Muscle layer of colon (tissue), 2 donors: ENCODE results near the gene ZBTB20.

Source experiments
- H3K27ac ChIP-seq: one replicate; pipeline ENCODE4 v1.7.0; 2013; ENCODE audit warnings: low read depth, mild to moderate bottlenecking, low read length, moderate library complexity
- H3K27me3 ChIP-seq, 2 donors: one replicate each; pipeline ENCODE4 v1.7.0; 2013; ENCODE audit warnings: low read length in 2 of 2, mild to moderate bottlenecking in 2 of 2; ENCODE audit not compliant: insufficient read depth in 2 of 2, control insufficient read depth in 1 of 2
- H3K36me3 ChIP-seq: one replicate; pipeline ENCODE4 v1.7.0; 2013; ENCODE audit warnings: mild to moderate bottlenecking, low read length; ENCODE audit not compliant: insufficient read depth
- H3K4me1 ChIP-seq: one replicate; pipeline ENCODE4 v1.7.0; 2013; ENCODE audit warnings: mild to moderate bottlenecking, low read length; ENCODE audit not compliant: insufficient read depth
- H3K4me3 ChIP-seq, 2 donors: one replicate each; pipeline ENCODE4 v1.7.0; 2013; ENCODE audit warnings: low read length in 2 of 2, low read depth in 1 of 2, mild to moderate bottlenecking in 1 of 2, moderate library complexity in 1 of 2
- H3K9ac ChIP-seq: one replicate; pipeline ENCODE4 v1.7.0; 2013; ENCODE audit warnings: low read length
- H3K9me3 ChIP-seq: one replicate; pipeline ENCODE4 v1.7.0; 2013; ENCODE audit warnings: mild to moderate bottlenecking, low read length
- donor health status: abdominal sarcoma.
- donor health status: Adenocarcinoma of cecum.

The ZBTB20 gene

DNA sequence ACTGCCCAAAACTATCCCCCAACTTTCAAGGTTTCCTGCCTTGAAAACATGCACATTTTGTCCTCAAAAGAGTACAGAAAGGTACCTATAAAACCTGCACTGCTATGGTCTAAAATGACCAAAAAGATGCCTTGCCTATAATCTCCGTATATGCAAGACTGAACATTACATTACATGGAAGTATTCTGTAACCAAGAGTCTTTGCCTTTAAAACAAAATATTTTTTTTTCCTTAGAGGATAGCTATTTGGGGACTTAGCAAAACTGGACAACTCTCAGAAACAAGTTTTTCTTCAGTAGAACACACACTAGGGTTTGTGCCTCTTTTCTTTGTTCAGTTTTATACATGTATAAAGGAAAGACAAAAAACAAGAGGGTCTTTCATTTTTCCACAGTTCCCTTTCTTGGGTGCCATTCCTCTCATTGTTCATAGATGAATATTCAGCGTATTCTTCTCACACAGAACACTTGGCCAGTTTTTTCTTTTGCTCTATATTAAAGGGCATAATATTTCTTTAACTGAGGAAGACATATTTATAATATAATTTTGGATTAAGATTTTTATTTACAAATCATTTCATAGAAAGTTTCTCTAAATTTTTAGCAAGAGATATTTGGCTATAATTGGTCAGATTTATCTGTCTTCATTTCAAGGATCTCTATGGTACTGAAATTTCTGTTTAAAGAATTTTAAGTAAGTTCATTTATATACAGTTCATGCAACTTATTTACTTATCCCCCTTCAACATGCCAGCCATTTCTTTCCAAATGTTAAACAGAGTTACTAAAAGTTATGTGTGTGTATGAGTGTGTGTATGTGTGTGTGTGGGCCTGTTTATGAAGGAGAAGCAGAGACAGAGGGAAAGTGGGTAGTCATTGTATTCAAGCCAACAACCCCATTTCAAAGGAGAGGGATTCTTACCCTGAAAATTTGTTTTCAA lies 142.6 kb downstream of the ZBTB20 start:
- no peak overlapping the region for H3K9ac ChIP-seq
- no peaks in the 10 kb centered on the region for H3K27me3 ChIP-seq
- H3K36me3 ChIP-seq: no peaks in the 10 kb centered on the region
- no peak overlapping the region for H3K4me3 ChIP-seq
- H3K4me1 ChIP-seq: no peaks in the 10 kb centered on the region
- H3K27ac ChIP-seq: no peak overlapping the region
- peaks cover 9% of the 10 kb centered on the region for H3K9me3 ChIP-seq

GRCh38 chr3:114998971-114999579 lies 148.0 kb downstream of the ZBTB20 start:
- peaks cover 9% of the 10 kb centered on the region for H3K9me3 ChIP-seq
- no peak overlapping the region for H3K27ac ChIP-seq
- no peak overlapping the region for H3K9ac ChIP-seq
- no peaks in the 10 kb centered on the region for H3K36me3 ChIP-seq
- H3K4me3 ChIP-seq: no peak overlapping the region
- H3K4me1 ChIP-seq: no peaks in the 10 kb centered on the region
- no peaks in the 10 kb centered on the region for H3K27me3 ChIP-seq

GRCh38 chr3:114994554-114995341 lies 152.3 kb downstream of the ZBTB20 start:
- H3K4me1 ChIP-seq: no peaks in the 10 kb centered on the region
- H3K9me3 ChIP-seq: no peaks in the 10 kb centered on the region
- H3K9ac ChIP-seq: no peak overlapping the region
- H3K4me3 ChIP-seq: no peak overlapping the region
- no peaks in the 10 kb centered on the region for H3K27me3 ChIP-seq
- H3K27ac ChIP-seq: no peak overlapping the region
- no peaks in the 10 kb centered on the region for H3K36me3 ChIP-seq

DNA sequence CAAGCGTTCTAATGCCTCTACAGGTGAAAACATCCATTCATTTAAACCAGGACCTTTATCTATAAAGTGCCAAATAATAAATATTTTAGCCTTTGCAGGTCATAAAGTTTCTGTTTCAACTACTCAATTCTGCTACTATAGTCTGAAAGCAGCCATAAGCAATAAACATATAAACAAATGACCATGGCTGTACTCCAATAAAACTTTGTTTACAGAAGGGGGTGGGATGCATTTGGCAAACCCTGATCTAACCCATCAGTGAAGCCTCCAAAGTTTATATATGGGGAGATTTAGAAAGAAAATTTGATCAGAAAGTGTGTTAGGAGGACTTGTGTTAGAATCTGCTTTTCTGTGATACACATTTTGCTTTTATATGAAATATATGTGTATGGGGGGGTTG lies 161.3 kb downstream of the ZBTB20 start:
- H3K36me3 ChIP-seq: no peaks in the 10 kb centered on the region

DNA sequence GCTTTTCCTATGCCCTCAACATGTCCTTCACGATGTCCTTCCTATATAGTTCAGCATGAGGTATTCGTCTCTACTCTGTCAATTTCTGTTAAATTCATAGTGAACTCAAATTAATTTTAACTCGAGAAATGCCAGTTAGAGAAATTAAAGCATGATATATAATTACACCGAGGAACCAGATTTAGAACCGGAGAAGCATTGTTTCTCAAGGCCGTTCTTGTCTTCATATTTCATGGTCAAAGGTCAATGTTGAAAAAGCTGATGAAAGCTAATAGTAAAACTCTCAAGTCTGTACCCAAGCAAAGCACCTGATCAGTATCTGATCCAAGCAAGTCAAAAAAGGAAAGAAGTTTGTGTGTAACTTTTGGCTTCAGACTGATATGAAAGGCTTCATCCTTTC lies 163.8 kb downstream of the ZBTB20 start:
- Histone ChIP-seq H3K27ac (no peak overlapping the region), H3K36me3 (no peaks in the 10 kb centered on the region), H3K27me3 (no peaks in the 10 kb centered on the region), H3K4me3 (no peak overlapping the region), H3K4me1 (no peaks in the 10 kb centered on the region), H3K9ac (no peak overlapping the region), H3K9me3 (no peaks in the 10 kb centered on the region)

More for the DNA sequence above, 161.3 kb downstream of the ZBTB20 start:
- Histone ChIP-seq H3K27me3 (no peaks in the 10 kb centered on the region), H3K9me3 (no peaks in the 10 kb centered on the region), H3K9ac (no peak overlapping the region), H3K4me3 (no peak overlapping the region), H3K27ac (no peak overlapping the region), H3K4me1 (no peaks in the 10 kb centered on the region)

- no peaks in the 10 kb centered on the region for H3K9me3 ChIP-seq
- H3K36me3 ChIP-seq: no peaks in the 10 kb centered on the region
- peaks cover 6% of the 10 kb centered on the region for H3K4me1 ChIP-seq
- H3K27me3 ChIP-seq: no peaks in the 10 kb centered on the region
- H3K4me3 ChIP-seq: no peak overlapping the region
- H3K9ac ChIP-seq: no peak overlapping the region
- no peak overlapping the region for H3K27ac ChIP-seq
These were observed 172.7 kb downstream of the ZBTB20 start for GRCh38 chr3:114974387-114974786.

- no peak overlapping the region for H3K27ac ChIP-seq
- H3K4me3 ChIP-seq: no peak overlapping the region
- no peaks in the 10 kb centered on the region for H3K9me3 ChIP-seq
- no peaks in the 10 kb centered on the region for H3K36me3 ChIP-seq
- peaks cover 6% of the 10 kb centered on the region for H3K4me1 ChIP-seq
- no peaks in the 10 kb centered on the region for H3K27me3 ChIP-seq
- H3K9ac ChIP-seq: no peak overlapping the region
These were observed 173.6 kb downstream of the ZBTB20 start for GRCh38 chr3:114973536-114973935.

GRCh38 chr3:114967168-114967567 lies 179.9 kb downstream of the ZBTB20 start:
- H3K27me3 ChIP-seq: no peaks in the 10 kb centered on the region
- no peaks in the 10 kb centered on the region for H3K36me3 ChIP-seq
- H3K4me1 ChIP-seq: peaks cover 6% of the 10 kb centered on the region
- no peak overlapping the region for H3K4me3 ChIP-seq
- no peaks in the 10 kb centered on the region for H3K9me3 ChIP-seq
- H3K27ac ChIP-seq: no peak overlapping the region
- H3K9ac ChIP-seq: no peak overlapping the region

GRCh38 chr3:114962189-114962588 lies 184.9 kb downstream of the ZBTB20 start:
- no peaks in the 10 kb centered on the region for H3K9me3 ChIP-seq
- H3K4me3 ChIP-seq: no peak overlapping the region
- H3K36me3 ChIP-seq: no peaks in the 10 kb centered on the region
- no peaks in the 10 kb centered on the region for H3K27me3 ChIP-seq
- no peak overlapping the region for H3K27ac ChIP-seq
- H3K4me1 ChIP-seq: peaks cover 3% of the 10 kb centered on the region
- H3K9ac ChIP-seq: no peak overlapping the region

- Histone ChIP-seq H3K27me3 (no peaks in the 10 kb centered on the region), H3K9me3 (peaks cover 8% of the 10 kb centered on the region), H3K36me3 (peaks cover 4% of the 10 kb centered on the region), H3K4me3 (no peak overlapping the region), H3K9ac (no peak overlapping the region), H3K27ac (no peak overlapping the region), H3K4me1 (no peaks in the 10 kb centered on the region)
These were observed 188.2 kb downstream of the ZBTB20 start for GRCh38 chr3:114958930-114959329.

GRCh38 chr3:114953800-114954199 lies 193.3 kb downstream of the ZBTB20 start:
- Histone ChIP-seq H3K4me1 (no peaks in the 10 kb centered on the region), H3K27me3 (no peaks in the 10 kb centered on the region), H3K4me3 (no peak overlapping the region), H3K9ac (no peak overlapping the region), H3K27ac (no peak overlapping the region), H3K36me3 (peaks cover 4% of the 10 kb centered on the region), H3K9me3 (peaks cover 8% of the 10 kb centered on the region)
